ENCODE results near the gene NFAM1. TPM values are rescaled to one million over a fixed set of nuclear protein-coding genes. Genes with fewer than 3 reads are reported as not detected.
A peak's percentile ranks its signal among the peaks of the same experiment; 100 is the strongest.

The NFAM1 gene
- total and polyA plus RNA-seq, 2 experiments from 2014 or later = not detected

DNA sequence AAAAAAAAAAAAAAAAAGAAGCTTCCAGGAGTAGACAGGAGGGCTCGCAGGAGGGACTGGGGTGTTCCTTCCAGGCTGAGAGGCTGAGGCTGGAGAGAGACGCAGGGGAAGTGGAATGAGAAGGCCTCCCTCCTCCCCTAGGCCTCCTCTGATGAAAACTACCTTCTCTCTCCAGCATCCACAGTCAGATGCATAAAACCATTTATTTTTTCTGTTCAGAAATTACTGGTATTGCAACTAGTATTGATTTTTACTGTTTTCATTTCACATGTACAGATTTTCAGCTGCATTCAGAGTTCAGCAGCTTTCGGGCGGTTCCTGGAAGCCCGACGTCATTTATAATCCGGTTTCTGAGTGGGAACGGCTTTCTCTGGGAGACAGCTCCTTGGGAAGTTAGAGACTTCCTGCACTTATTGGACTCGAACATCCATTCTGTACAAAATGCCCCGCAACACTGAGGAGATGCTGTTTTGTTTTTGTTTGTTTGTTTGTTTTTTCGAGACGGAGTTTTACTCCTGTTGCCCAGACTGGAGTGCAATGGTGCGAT is 6.9 kb upstream of the NFAM1 start:
- 73 to 77% methylated on average over 13 of the region's 13 CpGs for WGBS, 2 experiments (ENCODE audit: low coverage in 1 of 2, low lambda C conversion rate in 2 of 2, missing lambda C conversion rate in 2 of 2)
- Histone ChIP-seq H3K9me2 (ENCODE audit: insufficient read depth) (no peaks in the 10 kb centered on the region), H3K79me2 (ENCODE audit: insufficient read depth) (no peaks in the 10 kb centered on the region), H3K9me3 (ENCODE audit: low read depth) (no peaks in the 10 kb centered on the region), H3K4me3 (no peak overlapping the region), H3K4me1 (ENCODE audit: insufficient read depth) (peaks cover 6% of the 10 kb centered on the region; the same call in 1 of the 2 replicates), H3K36me3 (ENCODE audit: low read depth) (no peaks in the 10 kb centered on the region), H3K4me2 (ENCODE audit: unreplicated experiment) (no peak overlapping the region), H4K20me1 (ENCODE audit: insufficient read depth) (no peaks in the 10 kb centered on the region), H3F3A (ENCODE audit: insufficient read depth) (no peaks in the 10 kb centered on the region), H3K27me3 (replicated peaks; ENCODE audit: insufficient read depth) (peaks cover 8% of the 10 kb centered on the region; the same call in 1 of the 2 replicates), H3K9ac (no peak overlapping the region), H2AFZ (no peak overlapping the region), H3K27ac (no peak overlapping the region)
- DNase-seq = no peak
- in situ Hi-C loops (cut with MboI) = loop anchor here (10.0 kb wide), 2 partner anchors 274 to 344 kb away; partner anchors contain the start of gene NDUFA6
- TF ChIP-seq EZH2phosphoT487 (IDR thresholded peaks at IDR 0.05; ENCODE audit: insufficient read depth, low read depth) (no peak), EZH2 (IDR thresholded peaks at IDR 0.05; ENCODE audit: insufficient read depth, poor library complexity, severe bottlenecking) (no peak)

DNA sequence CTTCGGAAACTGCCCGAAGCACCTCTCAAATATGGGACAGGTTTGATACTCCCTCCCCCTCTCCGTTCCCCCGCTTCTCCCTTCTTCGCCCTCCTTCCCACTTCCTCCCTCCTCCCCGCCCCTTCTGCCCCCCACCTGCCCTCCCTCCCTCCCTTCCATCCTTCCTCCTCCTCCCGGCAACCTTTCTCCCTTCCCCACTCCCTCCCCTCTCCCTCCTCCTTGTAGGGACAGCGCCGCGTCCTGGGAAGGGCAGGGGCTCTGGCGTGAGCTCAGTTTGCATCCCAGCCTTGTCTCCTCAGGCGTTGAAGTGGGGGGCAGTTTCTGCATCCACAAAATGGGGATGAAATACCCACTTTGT is 6.1 kb upstream of the NFAM1 start:
- Histone ChIP-seq H3K4me1 (ENCODE audit: insufficient read depth) (0 out of 2 replicates have a peak, but pooled peaks cover 3% of the 10 kb centered on the region), H2AFZ (peak overlapping the region; percentile 94), H4K20me1 (ENCODE audit: insufficient read depth) (no peaks in the 10 kb centered on the region), H3K9ac (no peak overlapping the region), H3K4me3 (no peak overlapping the region), H3K4me2 (ENCODE audit: unreplicated experiment) (no peak overlapping the region), H3K27ac (no peak overlapping the region), H3K27me3 (replicated peaks; ENCODE audit: insufficient read depth) (peaks cover 15% of the 10 kb centered on the region), H3K79me2 (ENCODE audit: insufficient read depth) (no peaks in the 10 kb centered on the region), H3K9me2 (ENCODE audit: insufficient read depth) (no peaks in the 10 kb centered on the region), H3K36me3 (ENCODE audit: low read depth) (no peaks in the 10 kb centered on the region), H3F3A (ENCODE audit: insufficient read depth) (no peaks in the 10 kb centered on the region), H3K9me3 (ENCODE audit: low read depth) (no peaks in the 10 kb centered on the region)
- TF ChIP-seq EZH2phosphoT487 (IDR thresholded peaks at IDR 0.05; ENCODE audit: insufficient read depth, low read depth) = no peak
- no peak for TF ChIP-seq EZH2 (IDR thresholded peaks at IDR 0.05; ENCODE audit: insufficient read depth, poor library complexity, severe bottlenecking)
- in situ Hi-C loops (cut with MboI) = loop anchor here (10.0 kb wide), 2 partner anchors 273 to 343 kb away; partner anchors contain the start of gene NDUFA6
- no peak for DNase-seq
- 72 to 100% methylated on average over 2 to 12 of the region's 12 CpGs for WGBS, 2 experiments (ENCODE audit: low coverage in 1 of 2, low lambda C conversion rate in 2 of 2, missing lambda C conversion rate in 2 of 2)

DNA sequence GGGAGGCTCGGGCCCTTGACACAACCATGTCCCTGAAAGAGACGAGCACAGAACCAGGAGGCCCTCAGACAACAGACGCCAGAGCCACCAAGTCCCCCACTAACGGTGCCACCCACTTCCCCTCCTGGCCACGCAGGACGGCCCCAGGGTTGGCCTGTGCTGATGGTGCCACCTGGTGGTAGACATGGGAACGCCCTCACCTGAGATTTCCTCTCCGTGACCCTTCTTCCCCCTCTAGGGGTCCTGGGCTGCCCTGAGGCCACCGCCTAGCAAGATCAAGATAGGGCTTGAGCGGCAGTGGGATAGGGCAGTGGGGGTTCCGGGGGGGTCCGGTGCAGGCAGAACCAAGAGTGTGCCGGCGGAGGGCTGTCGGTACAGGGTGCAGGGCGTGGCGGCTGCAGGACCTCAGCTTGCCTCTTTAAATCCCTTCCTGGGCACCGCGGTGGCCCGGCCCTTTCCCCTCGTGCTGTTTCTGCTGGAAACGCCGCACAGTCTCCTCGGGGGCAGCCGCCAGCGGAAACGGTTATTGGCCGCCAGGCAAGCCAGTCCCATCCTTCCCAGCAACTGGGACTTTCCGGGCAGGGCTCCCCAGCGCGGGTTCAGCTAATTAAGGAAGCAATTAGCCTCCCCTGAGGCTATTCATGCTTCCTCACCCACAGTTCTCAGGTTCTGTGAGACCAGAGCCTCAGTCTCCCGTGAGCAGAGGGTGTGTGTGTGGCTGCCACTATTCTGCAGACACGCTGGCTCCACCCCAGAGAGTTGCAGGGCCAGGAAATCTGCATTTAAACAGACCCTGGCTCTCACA is 5.5 kb upstream of the NFAM1 start:
- H3K4me2 ChIP-seq (ENCODE audit: unreplicated experiment) = peak overlapping the region; percentile 92
- no peaks in the 10 kb centered on the region for H4K20me1 ChIP-seq (ENCODE audit: insufficient read depth)
- H3K9me2 ChIP-seq (ENCODE audit: insufficient read depth) = no peaks in the 10 kb centered on the region
- peak overlapping the region; percentile 78 for H3K4me3 ChIP-seq
- DNase-seq = peak; percentile 61
- no peak for TF ChIP-seq EZH2 (IDR thresholded peaks at IDR 0.05; ENCODE audit: insufficient read depth, poor library complexity, severe bottlenecking)
- TF ChIP-seq EZH2phosphoT487 (IDR thresholded peaks at IDR 0.05; ENCODE audit: insufficient read depth, low read depth) = no peak
- H3K9ac ChIP-seq = no peak overlapping the region
- no peaks in the 10 kb centered on the region for H3F3A ChIP-seq (ENCODE audit: insufficient read depth)
- H3K27me3 ChIP-seq (replicated peaks; ENCODE audit: insufficient read depth) = peaks cover 21% of the 10 kb centered on the region
- WGBS, 2 experiments (ENCODE audit: low coverage in 1 of 2, low lambda C conversion rate in 2 of 2, missing lambda C conversion rate in 2 of 2) = 6 to 8% methylated on average over 30 to 31 of the region's 33 CpGs
- in situ Hi-C loops (cut with MboI) = loop anchor here (10.0 kb wide), 2 partner anchors 273 to 343 kb away; partner anchors contain the start of gene NDUFA6
- H3K79me2 ChIP-seq (ENCODE audit: insufficient read depth) = no peaks in the 10 kb centered on the region
- no peak overlapping the region for H3K27ac ChIP-seq
- peak overlapping the region; percentile 94 for H2AFZ ChIP-seq
- H3K4me1 ChIP-seq (ENCODE audit: insufficient read depth) = 0 out of 2 replicates have a peak, but pooled peaks cover 3% of the 10 kb centered on the region
- no peaks in the 10 kb centered on the region for H3K9me3 ChIP-seq (ENCODE audit: low read depth)
- H3K36me3 ChIP-seq (ENCODE audit: low read depth) = no peaks in the 10 kb centered on the region

DNA sequence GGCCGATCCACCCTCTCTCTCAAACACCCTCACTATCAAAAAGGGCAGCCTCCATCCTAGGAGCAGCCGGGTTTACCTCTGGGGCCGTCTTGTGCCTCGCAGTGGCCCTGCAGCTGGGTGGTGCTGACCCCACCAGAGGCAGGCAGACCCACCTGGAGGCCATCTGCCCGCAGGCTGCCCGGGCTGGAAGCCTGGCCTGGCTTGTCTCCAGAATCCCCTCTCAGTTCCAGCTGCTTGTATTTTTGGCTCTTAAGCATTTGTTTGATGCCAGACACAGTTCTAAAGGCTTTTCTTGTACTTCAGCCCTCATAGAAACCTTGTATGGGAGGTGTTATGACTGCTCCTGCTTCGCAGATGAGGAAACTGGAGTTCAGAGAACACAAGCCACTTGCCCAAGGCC is 4.2 kb upstream of the NFAM1 start:
- H3K4me1 ChIP-seq (ENCODE audit: insufficient read depth) = 0 out of 2 replicates have a peak, but pooled peaks cover 3% of the 10 kb centered on the region
- no peak overlapping the region for H2AFZ ChIP-seq
- WGBS, 2 experiments (ENCODE audit: low coverage in 1 of 2, low lambda C conversion rate in 2 of 2, missing lambda C conversion rate in 2 of 2) = 66 to 70% methylated on average over 7 of the region's 7 CpGs
- H3K27me3 ChIP-seq (replicated peaks; ENCODE audit: insufficient read depth) = peaks cover 33% of the 10 kb centered on the region
- H3K4me3 ChIP-seq = no peak overlapping the region
- no peaks in the 10 kb centered on the region for H4K20me1 ChIP-seq (ENCODE audit: insufficient read depth)
- H3K79me2 ChIP-seq (ENCODE audit: insufficient read depth) = no peaks in the 10 kb centered on the region
- H3K9ac ChIP-seq = no peak overlapping the region
- DNase-seq = no peak
- H3K36me3 ChIP-seq (ENCODE audit: low read depth) = no peaks in the 10 kb centered on the region
- TF ChIP-seq EZH2phosphoT487 (IDR thresholded peaks at IDR 0.05; ENCODE audit: insufficient read depth, low read depth) = no peak
- no peak overlapping the region for H3K27ac ChIP-seq
- H3K4me2 ChIP-seq (ENCODE audit: unreplicated experiment) = no peak overlapping the region
- in situ Hi-C loops (cut with MboI) = loop anchor here (10.0 kb wide), 2 partner anchors 272 to 342 kb away; partner anchors contain the start of gene NDUFA6
- no peaks in the 10 kb centered on the region for H3K9me3 ChIP-seq (ENCODE audit: low read depth)
- no peaks in the 10 kb centered on the region for H3K9me2 ChIP-seq (ENCODE audit: insufficient read depth)
- no peaks in the 10 kb centered on the region for H3F3A ChIP-seq (ENCODE audit: insufficient read depth)
